ENCODE results near the gene ANKLE1.

ANKLE1 gene, protein sequence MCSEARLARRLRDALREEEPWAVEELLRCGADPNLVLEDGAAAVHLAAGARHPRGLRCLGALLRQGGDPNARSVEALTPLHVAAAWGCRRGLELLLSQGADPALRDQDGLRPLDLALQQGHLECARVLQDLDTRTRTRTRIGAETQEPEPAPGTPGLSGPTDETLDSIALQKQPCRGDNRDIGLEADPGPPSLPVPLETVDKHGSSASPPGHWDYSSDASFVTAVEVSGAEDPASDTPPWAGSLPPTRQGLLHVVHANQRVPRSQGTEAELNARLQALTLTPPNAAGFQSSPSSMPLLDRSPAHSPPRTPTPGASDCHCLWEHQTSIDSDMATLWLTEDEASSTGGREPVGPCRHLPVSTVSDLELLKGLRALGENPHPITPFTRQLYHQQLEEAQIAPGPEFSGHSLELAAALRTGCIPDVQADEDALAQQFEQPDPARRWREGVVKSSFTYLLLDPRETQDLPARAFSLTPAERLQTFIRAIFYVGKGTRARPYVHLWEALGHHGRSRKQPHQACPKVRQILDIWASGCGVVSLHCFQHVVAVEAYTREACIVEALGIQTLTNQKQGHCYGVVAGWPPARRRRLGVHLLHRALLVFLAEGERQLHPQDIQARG

DNA sequence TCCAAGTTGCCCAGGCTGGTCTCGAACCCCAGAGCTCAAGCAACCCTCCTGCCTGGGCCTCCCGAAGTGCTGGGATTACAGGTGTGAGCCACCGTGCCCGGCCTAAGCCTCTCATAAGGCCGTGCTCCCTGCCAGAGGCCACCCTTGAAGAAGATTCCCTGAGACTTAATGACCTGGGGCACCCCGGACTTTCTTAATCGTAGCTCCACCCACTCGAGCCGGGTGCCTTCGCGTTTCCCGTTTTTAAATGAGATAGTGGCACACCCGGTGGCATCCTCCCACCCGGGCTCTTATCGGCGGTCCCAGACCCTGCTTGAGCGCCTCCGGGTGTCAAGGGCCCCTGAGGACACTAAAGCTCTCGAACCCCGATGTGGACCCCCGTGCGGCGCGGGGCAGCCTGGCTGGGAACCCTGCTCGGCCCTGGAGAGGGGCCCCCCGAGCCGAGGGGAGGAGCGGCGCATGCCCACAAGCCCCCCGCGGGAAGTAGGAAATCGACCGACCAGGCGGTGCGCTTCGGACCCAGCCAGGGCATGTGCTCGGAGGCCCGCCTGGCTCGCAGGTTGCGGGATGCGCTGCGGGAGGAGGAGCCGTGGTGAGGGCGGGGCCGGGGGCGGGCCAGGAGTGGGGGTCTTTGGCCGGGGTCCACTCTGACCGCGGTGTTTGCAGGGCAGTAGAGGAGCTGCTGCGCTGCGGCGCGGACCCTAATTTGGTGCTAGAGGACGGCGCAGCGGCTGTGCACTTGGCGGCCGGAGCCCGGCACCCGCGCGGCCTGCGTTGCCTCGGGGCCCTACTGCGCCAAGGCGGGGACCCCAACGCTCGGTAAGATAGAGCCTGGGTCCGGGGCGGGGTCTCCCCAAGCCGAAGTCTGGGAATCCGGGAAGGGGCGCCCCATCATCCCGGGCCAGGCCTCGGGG is at the start of gene ANKLE1:
TSS of gene ANKLE1 (plus strand) at position 511 of the 914 bp plus-strand sequence. CDS start at position 531, 20 bp downstream.
- peak; percentile 45 for DNase-seq

GRCh38 chr19:17232258-17232657 is 49.4 kb upstream of the ANKLE1 start:
- no peak for DNase-seq

DNA sequence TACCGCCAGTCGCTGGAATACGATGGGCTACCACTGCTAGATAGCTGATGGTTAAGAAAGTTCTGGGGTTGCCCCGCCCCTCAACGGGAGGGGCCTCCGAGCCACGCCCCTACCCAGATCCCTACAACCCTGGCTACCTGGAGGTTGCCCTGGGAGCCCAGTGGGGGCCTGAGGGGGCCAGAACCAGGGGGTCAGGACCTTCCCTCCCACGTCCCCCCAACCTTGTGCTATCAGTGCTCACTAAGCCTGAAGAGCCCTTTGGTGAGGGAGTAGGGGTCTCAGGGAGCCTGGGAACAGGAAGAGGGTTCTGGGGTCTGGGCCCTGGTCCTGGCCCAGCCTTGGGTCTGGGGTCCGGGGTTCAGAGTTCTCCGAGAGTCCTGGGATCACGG is 46.8 kb upstream of the ANKLE1 start:
- DNase-seq = peak; percentile 45

DNA sequence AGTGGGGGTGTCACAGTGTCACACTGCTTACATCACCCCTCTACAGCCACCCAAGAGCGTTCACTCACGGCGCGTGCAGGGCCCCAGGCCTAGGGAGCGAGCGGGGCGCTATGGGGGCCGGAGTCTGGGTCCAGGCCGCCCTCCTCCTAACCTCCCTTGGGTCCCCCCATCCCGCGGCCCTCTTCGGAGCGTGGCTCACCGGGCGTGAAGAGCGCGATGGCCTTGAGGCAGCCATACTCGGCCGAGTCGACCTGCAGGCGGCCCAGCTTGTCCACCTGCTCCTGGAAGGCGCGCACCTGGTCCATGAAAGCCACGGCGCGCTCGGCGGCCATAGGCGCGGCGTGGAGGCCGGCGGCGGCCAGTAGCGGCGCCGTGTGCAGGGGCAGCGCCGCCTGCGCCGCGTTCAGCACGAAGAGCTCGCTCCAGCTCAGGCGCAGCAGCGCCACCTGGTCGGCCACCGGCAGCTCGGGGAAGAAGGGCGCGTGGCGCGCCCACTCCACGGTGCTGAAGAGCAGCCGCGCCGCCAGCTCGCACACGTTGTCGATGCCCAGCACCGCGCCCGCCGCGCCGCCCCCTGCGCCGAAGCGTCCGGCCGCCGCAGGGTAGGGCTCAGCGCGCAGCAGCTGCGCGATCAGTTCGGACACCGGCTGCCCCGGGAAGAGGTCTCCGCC is 46.3 kb upstream of the ANKLE1 start:
- DNase-seq = peak; percentile 69

GRCh38 chr19:17235971-17236777 is 45.5 kb upstream of the ANKLE1 start:
- DNase-seq = no peak

- no peak for DNase-seq
Observed at GRCh38 chr19:17236811-17237543, 44.7 kb upstream of the ANKLE1 start.

DNA sequence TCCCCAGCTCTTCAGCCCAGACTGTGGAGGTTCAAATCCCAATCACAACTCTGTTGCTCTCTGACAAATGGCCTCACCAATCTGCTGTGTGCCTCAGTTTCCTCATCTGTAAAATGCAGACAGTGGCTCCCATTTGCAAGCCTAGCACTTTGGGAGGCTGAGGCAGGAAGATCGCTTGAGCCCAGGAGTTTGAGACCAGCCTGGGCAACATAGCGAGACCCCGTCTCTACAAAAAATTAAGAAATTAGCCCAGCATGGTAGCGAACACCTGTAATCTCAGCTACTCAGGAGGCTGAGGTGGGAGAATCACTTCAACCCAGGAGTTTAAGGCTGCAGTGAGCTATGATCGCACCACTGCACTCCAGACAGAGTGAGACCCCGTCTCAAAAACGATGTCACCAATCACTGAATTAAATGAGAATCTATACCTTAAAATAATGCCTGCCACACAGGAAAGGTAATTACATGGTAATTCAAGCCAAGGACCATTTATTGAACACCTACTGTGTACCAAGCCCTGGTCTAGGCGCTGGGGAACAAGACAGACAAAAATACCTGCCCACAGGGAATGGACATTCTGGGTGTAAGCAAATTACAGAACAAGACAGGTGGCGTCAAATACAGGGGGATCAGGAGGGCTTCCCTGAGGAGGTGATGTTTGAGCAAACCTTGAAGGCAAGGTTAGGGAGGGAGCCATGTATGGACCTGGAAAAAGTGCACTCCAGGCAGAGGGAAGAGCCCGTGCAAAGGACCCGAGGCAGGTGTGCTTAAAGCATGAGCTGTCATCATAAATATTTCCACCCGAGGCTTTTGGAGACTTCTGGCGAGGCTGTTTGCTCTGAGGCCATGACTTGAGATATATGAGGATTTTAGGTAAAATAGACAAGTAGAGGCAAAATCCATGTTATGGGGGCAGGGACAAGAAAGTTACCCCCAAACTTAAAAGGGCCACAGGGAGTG is 43.7 kb upstream of the ANKLE1 start:
- DNase-seq = no peak

GRCh38 chr19:17240062-17240752 is 41.5 kb upstream of the ANKLE1 start:
- no peak for DNase-seq

GRCh38 chr19:17240826-17241399 is 40.8 kb upstream of the ANKLE1 start:
- DNase-seq = no peak

- DNase-seq = no peak
Observed at GRCh38 chr19:17242431-17243208, 39.1 kb upstream of the ANKLE1 start.

GRCh38 chr19:17243211-17243829 is 38.4 kb upstream of the ANKLE1 start:
- DNase-seq = no peak

- no peak for DNase-seq
Observed at GRCh38 chr19:17243830-17244617, 37.7 kb upstream of the ANKLE1 start.

GRCh38 chr19:17244618-17245534 is 36.8 kb upstream of the ANKLE1 start:
- no peak for DNase-seq

GRCh38 chr19:17245535-17245984 is 36.1 kb upstream of the ANKLE1 start, which contains the start of gene NR2F6:
Gene NR2F6, minus strand, starts transcription at chr19:17245919. Its CDS starts 699 bp downstream, at chr19:17245220.
- no peak for DNase-seq

GRCh38 chr19:17246681-17247425 is 34.8 kb upstream of the ANKLE1 start:
- no peak for DNase-seq
